Activated naive CD4-positive, alpha-beta T cell treated with anti-CD3 and anti-CD28 coated beads, Interleukin-2, amount 50 U/mL, for 24 hours (primary cell): ENCODE data around the gene SUPV3L1.

Experiments
- H3K27ac Mint-ChIP-seq: one replicate; pipeline ENCODE4 v1.8.0; 2021; ENCODE audit warnings: mild to moderate bottlenecking, mixed read lengths
- H3K27me3 Mint-ChIP-seq: one replicate; pipeline ENCODE4 v1.8.0; 2021; ENCODE audit warnings: mixed read lengths
- H3K36me3 Mint-ChIP-seq: one replicate; pipeline ENCODE4 v1.8.0; 2021; ENCODE audit warnings: mixed read lengths
- H3K4me1 Mint-ChIP-seq: one replicate; pipeline ENCODE4 v1.8.0; 2021; ENCODE audit warnings: mixed read lengths
- H3K4me3 Mint-ChIP-seq: one replicate; pipeline ENCODE4 v1.8.0; 2021; ENCODE audit warnings: mild to moderate bottlenecking, mixed read lengths
- H3K9me3 Mint-ChIP-seq: one replicate; pipeline ENCODE4 v1.8.0; 2021; ENCODE audit warnings: mixed read lengths

Gene SUPV3L1

GRCh38 chr10:69254877-69255276, 74.8 kb downstream of the SUPV3L1 start:
- no peaks in the 10 kb centered on the region for H3K27me3 Mint-ChIP-seq
- peaks cover 2% of the 10 kb centered on the region for H3K36me3 Mint-ChIP-seq
- H3K4me3 Mint-ChIP-seq = no peak overlapping the region
- no peaks in the 10 kb centered on the region for H3K4me1 Mint-ChIP-seq
- no peak overlapping the region for H3K27ac Mint-ChIP-seq
- no peaks in the 10 kb centered on the region for H3K9me3 Mint-ChIP-seq
